ENCODE measurements around the gene HLX. TPM values are rescaled to one million over a fixed set of nuclear protein-coding genes. Genes with fewer than 3 reads are reported as not detected.

The HLX gene
- total and polyA plus RNA-seq, 2 of the 13 experiments (the other 11 are each of a cell fraction or from before 2014, with no cell fraction given) = 0.30 to 0.35 TPM

DNA sequence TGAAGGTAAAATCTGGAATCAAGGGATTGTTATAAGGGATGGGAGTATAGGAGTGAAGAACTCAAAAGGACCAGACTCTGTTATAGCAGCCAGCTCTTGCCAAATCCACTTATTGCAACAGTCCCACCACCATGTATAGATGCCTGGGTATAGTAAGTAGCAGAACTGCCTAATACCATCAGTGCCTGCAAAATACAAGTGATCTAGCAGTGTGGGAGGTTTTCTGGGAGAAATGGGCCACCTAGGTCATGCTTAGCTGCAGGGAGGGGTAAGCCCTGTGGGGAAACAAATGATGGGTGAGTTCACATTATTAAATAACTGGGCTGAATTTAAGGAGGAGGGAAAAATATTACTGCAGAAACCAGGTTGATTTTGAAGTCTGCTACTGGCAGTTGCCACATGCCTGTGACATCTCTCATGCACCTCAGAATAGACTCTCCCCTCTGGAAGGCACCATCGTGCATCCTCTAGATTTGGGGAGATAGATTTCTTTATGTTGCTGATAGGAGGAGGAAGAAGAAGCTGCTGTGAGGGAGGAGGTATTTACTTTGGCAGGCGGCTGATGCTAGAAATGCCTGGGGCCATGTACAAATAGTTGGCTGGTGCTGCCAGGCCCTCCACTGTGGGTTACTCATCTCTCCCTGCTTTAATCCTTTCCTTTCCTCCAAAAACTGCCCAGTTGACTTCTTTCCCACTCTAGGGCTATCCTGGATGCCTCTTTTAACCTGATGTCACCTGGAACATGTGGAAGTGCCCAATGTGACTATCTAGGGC lies 27.5 kb downstream of the HLX start:
- H2AFZ ChIP-seq (ENCODE audit: low read length) = no peak overlapping the region
- no peaks in the 10 kb centered on the region for H3K9me3 ChIP-seq (ENCODE audit: low read length)
- no peaks in the 10 kb centered on the region for H4K20me1 ChIP-seq (ENCODE audit: insufficient read depth, low read length)
- H3K79me2 ChIP-seq (ENCODE audit: insufficient read depth, low read length) = no peaks in the 10 kb centered on the region
- no peaks in the 10 kb centered on the region for H3K36me3 ChIP-seq (replicated peaks in 1 of 2; ENCODE audit: control insufficient read depth in 1 of 2, insufficient read depth in 2 of 2, low read length in 2 of 2)
- ChIA-PET CTCF (ENCODE audit: low intra/inter-chr PET ratio, low total read pairs) (no interaction called here), POLR2A (no interaction called here)
- intact Hi-C loops (cut with micrococcal nuclease; ENCODE audit: unreplicated experiment) (no loop called here), in situ Hi-C loops (cut with HindIII; ENCODE audit: extremely low pct_ligation_motif_present, low pct_unique_long_range_greater_than_20kb) (no loop called here)
- H3K4me3 ChIP-seq (replicated peaks in 1 of 3; ENCODE audit: insufficient read depth in 1 of 3, low read depth in 2 of 3, low read length in 3 of 3) = no peak overlapping the region
- FAIRE-seq = no peak
- BruUV-seq (replicated peaks) = no TSS peak
- H3K27me3 ChIP-seq (ENCODE audit: control insufficient read depth in 1 of 2, insufficient read depth in 2 of 2, low read length in 2 of 2) = peaks cover 2 to 32% of the 10 kb centered on the region in 2 experiments; a peak in 4 of 5 replicates
- 0% methylated on average over 2 of the region's 2 CpGs for WGBS (ENCODE audit: low lambda C conversion rate)
- no peak for DNase-seq (ENCODE audit: low spot score)
- H3K27ac ChIP-seq (ENCODE audit: extremely low read length, insufficient read depth, low read length) = no peak overlapping the region
- no peaks in the 10 kb centered on the region for H3K4me1 ChIP-seq (ENCODE audit: insufficient read depth, low read length)
- H3K9ac ChIP-seq (ENCODE audit: insufficient read depth, low read depth, low read length) = no peak overlapping the region
- ATAC-seq = peak; percentile 70; the same call in 2 of the 3 replicates
- H3K4me2 ChIP-seq (ENCODE audit: low read depth, low read length) = no peak overlapping the region
- TF ChIP-seq DZIP1 (CRISPR knock-in tag; IDR thresholded peaks at IDR 0.05) (no peak), ZNF788 (CRISPR knock-in tag; IDR thresholded peaks at IDR 0.05; ENCODE audit: borderline replicate concordance) (no peak), ZNF678 (CRISPR knock-in tag; IDR thresholded peaks at IDR 0.05) (no peak), ZKSCAN5 (CRISPR knock-in tag; IDR thresholded peaks at IDR 0.05) (no peak), HOXA7 (CRISPR knock-in tag; IDR thresholded peaks at IDR 0.05) (no peak), ADNP (CRISPR knock-in tag; IDR thresholded peaks at IDR 0.05) (no peak), ATF2 (CRISPR knock-in tag; IDR thresholded peaks at IDR 0.05) (no peak), ZNF598 (CRISPR knock-in tag; IDR thresholded peaks at IDR 0.05; ENCODE audit: borderline replicate concordance) (no peak), SP4 (CRISPR knock-in tag; IDR thresholded peaks at IDR 0.05) (no peak), NFKB2 (CRISPR knock-in tag; IDR thresholded peaks at IDR 0.05; ENCODE audit: borderline replicate concordance) (no peak), SMARCE1 (IDR thresholded peaks at IDR 0.05; ENCODE audit: borderline replicate concordance) (no peak), ZNF337 (CRISPR knock-in tag; IDR thresholded peaks at IDR 0.05; ENCODE audit: borderline replicate concordance, low read depth) (no peak), E2F2 (CRISPR knock-in tag; IDR thresholded peaks at IDR 0.05; ENCODE audit: borderline replicate concordance) (no peak), ZNF720 (CRISPR knock-in tag; IDR thresholded peaks at IDR 0.05) (no peak)
- TF ChIP-seq, protein P1, sequence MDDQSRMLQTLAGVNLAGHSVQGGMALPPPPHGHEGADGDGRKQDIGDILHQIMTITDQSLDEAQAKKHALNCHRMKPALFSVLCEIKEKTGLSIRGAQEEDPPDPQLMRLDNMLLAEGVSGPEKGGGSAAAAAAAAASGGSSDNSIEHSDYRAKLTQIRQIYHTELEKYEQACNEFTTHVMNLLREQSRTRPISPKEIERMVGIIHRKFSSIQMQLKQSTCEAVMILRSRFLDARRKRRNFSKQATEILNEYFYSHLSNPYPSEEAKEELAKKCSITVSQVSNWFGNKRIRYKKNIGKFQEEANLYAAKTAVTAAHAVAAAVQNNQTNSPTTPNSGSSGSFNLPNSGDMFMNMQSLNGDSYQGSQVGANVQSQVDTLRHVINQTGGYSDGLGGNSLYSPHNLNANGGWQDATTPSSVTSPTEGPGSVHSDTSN (CRISPR knock-in tag; IDR thresholded peaks at IDR 0.05; ENCODE audit: borderline replicate concordance) = no peak

Measured in HepG2 (cell line).